NCI-H82 treated with DMSO at 0.1 percent for 48 hours (cell line): ENCODE results near the gene EGR4.

Source experiments
- DNase-seq: peaks from one replicate; lab custom pipeline; 2025; ENCODE audit not compliant: unreplicated experiment; lab: John Stamatoyannopoulos, UW

EGR4 gene

GRCh38 chr2:73293534-73294171, at the start of gene EGR4:
Gene EGR4 (minus strand): TSS chr2:73293548. CDS start chr2:73293317, 231 bp downstream.
- peak; percentile 7 for DNase-seq

GRCh38 chr2:73341039-73341438, 47.7 kb upstream of the EGR4 start:
- no peak for DNase-seq

GRCh38 chr2:73339201-73339600, 45.9 kb upstream of the EGR4 start:
- no peak for DNase-seq

DNA sequence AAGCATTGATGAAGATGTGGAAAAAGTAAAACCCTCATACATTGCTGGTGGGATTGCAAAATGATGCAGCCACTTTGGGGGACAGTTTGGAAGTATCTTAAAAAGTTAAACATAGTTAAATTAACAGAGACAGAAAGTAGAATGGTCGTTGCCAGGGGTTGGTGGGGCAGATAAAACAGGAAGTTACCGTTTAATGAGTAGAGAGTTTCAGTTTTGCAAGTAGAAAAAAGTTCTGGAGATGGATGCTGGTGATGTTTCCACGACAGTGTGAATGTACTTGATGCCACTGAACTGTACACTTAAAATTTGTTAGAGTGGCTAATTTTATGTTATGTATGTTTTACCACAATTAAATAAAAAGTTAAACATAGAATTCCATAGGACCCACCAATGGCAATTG, 44.5 kb upstream of the EGR4 start:
- DNase-seq: no peak

DNA sequence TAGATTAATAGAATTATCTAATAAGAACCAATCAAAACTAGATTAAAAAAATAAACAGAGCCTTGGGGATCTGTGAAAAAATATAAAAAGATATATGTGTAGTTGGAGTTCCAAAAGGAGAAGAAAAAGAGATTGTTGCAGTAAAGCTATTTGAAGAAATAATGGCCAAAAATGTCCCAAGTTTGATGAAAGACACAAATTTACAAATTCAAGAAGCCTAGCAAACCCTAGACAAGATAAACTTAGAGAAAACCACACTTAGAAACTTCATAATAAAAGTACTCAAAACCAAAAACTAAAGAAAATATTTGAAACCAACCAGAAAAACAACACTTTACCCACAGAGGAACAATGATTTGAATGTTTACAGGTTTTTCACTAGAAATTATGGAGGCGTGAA, 41.3 kb upstream of the EGR4 start:
- DNase-seq: no peak

DNA sequence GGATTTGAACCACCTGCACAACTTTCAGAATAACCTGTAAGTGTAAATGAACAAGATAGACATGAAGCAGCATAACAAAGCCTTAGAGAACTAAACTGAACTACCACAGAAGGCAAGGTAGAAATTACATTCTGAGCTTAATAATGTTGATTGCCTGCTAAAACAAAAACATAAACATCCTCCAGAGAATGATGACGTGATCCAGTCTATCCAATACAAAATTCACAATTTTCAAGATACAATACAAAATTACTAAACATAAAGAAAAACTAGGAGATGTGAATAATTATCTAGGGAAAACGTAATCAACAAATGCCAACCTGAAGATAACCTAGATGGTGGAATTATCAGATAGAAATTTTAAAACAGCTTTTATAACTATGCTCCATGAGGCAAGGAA, 40.7 kb upstream of the EGR4 start:
- no peak for DNase-seq

- DNase-seq: no peak
Measured at GRCh38 chr2:73333564-73333963, 40.2 kb upstream of the EGR4 start.

DNA sequence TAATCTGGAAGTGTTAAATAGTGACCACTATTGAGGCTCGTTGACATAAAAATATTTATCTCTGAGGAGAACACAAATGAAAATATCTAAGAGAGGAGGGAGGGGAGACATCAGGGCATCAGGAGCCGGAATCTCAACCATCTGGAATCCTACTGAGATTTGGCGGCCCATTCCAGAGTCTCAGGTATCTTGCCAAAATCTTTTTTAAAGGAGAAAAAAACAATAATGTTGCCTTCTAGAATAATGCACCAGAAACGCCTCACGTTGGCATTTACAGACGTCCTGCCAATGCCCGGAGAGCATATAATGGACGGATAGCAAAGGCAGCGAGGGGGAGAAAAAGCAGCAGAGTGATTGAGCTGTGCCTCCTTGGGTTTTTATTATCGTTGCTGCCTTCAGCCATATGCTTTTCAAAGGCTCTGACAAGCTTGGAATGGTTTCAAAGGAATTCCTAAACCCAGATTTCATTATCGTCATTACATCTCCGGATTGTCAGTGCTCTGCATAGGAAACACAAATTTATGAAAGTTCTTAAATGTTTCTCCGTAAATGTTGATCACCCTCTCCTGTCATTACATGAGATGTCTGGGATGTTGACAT, 30.9 kb upstream of the EGR4 start:
- DNase-seq: no peak

DNA sequence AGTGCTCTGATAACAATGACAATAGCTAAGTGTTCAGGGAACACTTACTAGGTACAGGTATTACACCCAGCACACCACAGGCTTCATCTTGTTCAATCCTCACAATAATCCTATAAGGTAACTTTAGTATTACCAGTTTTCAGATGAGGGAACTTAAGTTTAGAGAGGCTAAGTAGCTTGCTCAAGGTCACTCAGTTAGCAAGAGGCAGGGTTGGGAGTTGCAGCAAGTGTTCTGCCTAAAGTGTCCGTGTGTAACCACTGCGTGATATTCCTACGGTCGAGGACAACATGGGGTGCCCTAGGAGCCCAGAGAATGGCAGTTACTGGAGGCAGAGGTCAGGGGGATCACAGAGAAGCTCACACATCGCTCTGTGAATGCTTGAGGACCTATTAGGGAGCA, 30.2 kb upstream of the EGR4 start:
- no peak for DNase-seq

GRCh38 chr2:73314441-73314840, 21.1 kb upstream of the EGR4 start:
- DNase-seq: no peak

DNA sequence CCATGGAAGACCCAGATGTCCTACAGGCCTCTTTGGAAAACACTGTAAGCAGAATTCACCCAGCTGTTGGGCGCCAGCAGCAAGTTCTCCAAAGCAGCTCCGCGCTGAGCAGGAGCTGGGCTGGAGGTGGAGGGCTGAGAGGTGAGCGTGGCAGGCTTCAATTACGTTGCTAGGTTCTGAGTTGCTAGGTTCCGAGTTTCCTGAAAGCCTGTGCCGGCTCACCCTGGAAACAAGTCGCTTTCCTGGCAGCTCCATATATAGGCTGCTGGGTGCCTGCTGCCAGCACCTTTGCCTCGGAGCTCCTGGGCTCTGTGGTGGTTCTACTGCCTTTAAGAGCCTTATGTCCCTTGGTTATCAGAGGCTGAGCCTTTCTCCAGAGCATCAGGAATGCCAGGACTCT, 14.4 kb upstream of the EGR4 start:
- no peak for DNase-seq

- DNase-seq: no peak
Measured at GRCh38 chr2:73301636-73302035, 8.3 kb upstream of the EGR4 start.

- DNase-seq: no peak
Measured at GRCh38 chr2:73300926-73301325, 7.6 kb upstream of the EGR4 start.

DNA sequence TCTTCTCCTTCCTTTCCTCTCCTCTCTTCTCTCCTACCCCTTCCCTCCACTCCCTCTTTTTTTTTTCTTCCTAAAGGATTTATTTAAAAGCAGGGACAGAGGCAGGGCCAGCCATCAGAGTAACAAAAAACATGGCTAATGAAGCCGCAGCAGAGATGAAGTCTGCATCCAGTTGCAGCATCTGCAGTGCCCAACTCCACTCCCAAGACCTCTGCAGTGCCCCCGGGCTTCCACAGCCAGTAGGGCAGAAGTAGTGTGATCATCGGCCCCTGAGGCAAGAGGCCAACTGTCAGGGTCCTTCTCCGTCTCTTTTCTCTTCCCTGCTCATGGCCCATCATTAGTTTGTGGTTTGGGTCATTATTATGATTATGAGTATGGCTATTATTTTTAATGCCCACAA, 4.2 kb upstream of the EGR4 start:
- DNase-seq: no peak

DNA sequence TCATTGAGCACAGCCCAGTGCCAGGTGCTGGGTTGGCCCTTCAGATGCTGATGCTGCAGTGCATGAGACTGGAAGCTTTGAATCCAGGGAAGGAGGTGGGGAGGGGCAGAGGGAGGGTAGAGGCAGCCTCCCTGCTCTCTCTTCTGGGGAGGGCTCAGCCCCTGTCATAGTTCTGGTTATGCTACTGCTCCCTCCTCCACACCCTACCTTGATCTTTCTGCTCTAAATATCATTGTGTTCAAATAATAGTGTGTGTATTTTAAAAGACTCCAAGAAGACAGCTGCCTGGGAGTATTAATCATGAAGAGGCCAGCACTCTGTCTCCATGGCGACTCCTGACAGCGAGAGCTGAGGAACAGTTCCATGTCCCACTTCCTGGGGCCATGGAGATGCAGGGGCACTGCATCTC, 3.8 kb upstream of the EGR4 start:
- DNase-seq: no peak

- DNase-seq: no peak
Measured at GRCh38 chr2:73295751-73296400, 2.5 kb upstream of the EGR4 start.

DNA sequence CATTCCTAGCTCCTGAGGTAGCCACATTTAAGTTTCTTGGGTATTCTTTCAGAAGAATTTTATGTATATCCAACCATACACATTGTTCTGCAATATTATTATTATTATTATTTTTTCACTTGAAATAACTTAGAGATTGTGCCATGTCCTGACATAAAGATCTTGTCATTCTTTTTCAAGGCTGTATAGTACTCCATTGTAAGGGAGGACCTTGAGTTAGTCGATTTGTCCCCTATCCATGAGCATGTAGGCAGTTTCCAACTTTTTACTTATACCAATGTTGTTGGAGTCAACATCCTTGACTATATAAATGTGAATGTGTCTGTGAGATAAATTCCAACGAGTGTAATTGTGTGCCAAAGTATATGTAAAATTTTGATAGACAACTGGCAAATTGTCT, 891 bp upstream of the EGR4 start:
- DNase-seq: no peak

DNA sequence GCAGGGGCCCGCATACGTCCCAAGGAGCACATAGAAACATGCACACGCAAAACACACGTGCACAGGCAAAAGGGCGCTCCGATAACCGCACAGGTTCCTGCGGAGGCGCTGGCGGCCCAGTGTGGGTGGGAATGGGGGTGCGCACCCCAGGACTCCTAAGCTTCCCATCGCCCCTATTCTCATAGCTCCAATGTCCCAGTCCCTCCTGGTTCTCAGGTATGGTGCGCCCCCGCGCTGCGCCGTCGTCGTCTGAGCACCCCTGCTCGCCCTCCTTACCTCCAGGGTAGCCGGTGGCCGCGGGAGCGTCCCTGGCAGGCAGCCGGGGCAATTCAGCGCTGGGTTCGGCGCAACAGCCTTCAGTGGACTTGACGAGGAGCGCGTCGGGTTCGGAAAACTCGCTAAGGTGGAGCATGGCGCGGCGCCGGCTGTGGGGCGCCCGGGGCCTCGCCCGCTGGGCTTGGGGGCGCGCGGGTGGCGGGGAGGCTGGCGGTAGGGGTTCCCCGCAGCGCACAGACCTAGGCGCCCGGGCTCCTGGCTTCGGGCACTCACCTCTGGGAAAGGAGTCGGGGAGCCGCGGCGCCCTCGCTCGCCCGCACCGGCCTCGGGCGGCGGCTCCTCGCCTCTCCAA, 328 bp downstream of the EGR4 start:
- DNase-seq: no peak

DNA sequence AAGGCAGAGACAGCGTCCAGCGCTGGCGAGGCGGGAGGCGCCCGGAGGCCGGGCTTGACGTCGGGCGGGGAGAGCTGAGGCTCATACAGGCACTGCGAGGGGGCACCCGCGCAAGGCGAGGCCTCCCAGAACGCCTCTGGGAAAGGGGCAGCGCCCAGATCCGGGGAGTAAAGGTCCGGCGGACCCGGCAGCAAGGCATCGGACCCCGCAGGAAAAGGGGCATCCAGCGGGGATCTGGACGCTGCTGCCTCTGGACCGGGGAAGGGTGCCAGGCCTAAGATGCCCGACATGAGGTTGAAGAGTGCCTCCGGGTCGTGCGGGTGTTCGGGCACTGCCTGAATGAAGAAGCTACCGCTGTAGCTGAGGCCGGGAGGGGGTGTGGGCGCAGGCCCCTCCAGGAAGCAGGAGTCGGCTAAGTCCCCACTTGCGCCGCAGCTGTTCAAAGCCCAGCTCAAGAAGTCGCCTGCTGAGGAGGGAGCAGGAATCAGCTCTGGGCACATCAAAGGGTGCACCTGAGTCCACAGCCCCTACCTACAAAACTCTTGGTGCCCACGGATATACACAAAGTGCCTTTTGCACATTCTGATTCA, 937 bp downstream of the EGR4 start:
- no peak for DNase-seq

GRCh38 chr2:73291461-73292315, 1.7 kb downstream of the EGR4 start:
- DNase-seq: no peak

GRCh38 chr2:73291093-73291460, 2.3 kb downstream of the EGR4 start:
- DNase-seq: no peak
